GM18505 (cell line): Measurements from ENCODE around the gene PSMC3IP.
A peak's percentile ranks its signal among the peaks of the same experiment; 100 is the strongest.

Experiments used
- ATAC-seq: cut with Tn5 transposase; IDR thresholded peaks from one replicate; pipeline ENCODE4 v1.9.1; 2021; ENCODE audit not compliant: unreplicated experiment
- POLR2A ChIP-seq: IDR thresholded peaks from 4 replicates; pipeline ENCODE4 v1.6.1; 2011; ENCODE audit warnings: borderline replicate concordance; ENCODE audit not compliant: insufficient read depth, insufficient read length; ENCODE audit errors: extremely low read depth

Gene PSMC3IP

DNA sequence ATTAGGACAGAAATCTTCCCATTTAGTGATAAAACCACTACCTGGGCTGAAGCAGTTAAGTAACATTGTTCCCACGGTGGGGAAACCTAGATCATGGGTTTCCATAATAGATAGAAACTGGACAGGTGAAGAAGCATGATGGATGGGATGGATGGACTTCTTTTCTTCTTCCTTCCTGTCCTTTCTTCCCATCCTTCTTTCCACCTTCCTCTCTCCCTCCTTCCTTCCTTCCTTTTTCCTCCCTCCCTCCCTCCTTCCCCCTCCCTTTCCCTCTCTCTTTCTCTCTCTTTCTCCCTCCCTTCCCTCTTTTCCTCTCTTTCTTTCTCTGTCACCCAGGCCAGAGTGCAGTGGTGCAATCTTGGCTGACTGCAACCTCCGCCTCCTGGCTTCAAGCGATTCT, 3.1 kb downstream of the PSMC3IP start:
- no peak for ATAC-seq
- TF ChIP-seq POLR2A, result no peak

DNA sequence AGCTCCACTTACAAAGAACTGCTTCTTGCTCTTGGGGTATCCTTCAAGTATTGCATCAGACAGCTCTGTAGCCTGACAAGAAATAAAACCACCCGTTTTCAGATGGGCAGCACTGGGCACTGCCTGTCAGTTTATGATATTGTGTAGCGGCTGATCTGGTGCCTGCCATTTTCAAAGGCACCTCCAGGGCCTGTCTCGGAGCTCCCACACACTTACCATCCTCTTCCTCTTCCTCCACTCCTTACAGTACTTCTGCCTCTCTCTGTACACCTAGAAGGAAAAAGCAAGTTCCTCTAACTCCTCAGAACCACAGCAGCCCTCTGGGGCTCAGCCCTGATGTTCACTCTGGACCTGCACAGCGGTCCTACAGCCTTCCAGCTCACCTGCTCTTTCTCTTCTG, 4.4 kb downstream of the PSMC3IP start:
- no peak for TF ChIP-seq POLR2A
- no peak for ATAC-seq

DNA sequence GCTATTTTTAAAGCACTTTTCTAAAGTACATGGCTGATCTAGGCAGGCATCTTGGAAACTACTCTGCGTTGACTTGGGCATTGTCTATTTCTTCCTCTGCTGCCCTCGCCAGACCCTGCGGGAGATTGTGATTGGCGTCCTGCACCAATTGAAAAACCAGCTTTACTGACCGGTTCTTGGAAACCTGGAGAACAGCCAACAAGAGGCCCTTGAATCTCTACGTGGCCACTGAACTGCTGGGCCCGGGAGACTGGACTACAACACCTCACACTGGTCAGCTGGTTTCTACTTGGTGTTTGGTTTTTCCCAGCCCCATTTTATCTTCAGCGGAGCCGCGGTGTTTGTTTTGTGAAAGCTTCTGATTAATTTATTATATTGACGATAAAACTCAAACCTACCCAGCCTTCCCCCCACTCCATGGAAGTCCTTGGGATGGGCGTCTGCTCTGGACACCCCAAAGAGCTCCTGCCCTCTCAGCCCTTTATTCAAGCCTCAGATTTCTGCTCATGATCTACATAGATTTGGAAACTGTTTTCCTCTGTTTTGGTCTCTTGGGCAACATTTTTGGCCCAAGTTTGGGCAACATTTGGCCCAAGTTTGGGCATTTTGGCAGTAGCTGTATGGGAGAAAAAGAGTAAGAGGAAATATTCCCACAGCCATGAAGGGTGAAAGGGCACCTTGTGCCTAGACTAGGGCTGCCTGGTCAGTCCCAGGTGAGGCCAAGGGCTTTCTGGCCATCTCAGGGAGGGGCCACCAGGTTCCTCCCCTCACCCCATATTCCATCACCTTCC, 5.9 kb downstream of the PSMC3IP start:
- ATAC-seq, result no peak
- TF ChIP-seq POLR2A, result no peak

DNA sequence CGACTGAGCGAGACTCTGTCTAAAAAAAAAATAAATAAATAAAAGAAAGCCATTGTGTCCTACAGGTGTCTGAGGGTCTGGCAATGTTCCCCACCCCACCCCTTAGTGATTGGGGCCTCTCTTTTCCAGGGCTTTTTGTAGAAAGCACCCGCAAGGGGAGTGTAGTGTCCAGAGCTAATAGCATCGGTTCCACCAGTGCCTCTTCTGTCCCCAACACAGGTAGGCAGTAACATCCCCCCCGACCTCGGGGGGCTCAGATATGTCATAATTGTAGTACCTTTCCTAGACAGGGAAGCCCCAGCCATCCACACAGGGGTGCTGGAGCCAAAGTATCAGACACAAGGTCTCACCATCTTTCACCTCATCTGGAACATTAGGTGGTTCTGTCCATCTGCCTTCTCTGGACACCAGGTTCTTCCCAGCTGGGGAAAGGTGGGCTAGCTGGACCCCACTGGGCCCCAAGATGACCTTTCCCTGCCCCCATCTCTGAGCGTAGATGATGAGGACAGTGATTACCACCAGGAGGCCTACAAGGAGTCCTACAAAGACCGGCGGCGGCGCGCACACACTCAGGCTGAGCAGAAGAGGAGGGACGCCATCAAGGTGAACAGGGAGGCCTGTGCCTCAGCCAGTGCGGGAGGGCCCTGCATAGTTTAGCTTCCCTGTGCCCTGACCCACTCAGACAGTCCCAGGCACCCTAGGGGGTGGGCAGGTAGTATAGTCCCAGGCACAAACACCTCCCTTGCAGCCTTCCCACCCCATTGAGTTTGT, 9.0 kb downstream of the PSMC3IP start:
- no peak for TF ChIP-seq POLR2A
- ATAC-seq, result no peak

DNA sequence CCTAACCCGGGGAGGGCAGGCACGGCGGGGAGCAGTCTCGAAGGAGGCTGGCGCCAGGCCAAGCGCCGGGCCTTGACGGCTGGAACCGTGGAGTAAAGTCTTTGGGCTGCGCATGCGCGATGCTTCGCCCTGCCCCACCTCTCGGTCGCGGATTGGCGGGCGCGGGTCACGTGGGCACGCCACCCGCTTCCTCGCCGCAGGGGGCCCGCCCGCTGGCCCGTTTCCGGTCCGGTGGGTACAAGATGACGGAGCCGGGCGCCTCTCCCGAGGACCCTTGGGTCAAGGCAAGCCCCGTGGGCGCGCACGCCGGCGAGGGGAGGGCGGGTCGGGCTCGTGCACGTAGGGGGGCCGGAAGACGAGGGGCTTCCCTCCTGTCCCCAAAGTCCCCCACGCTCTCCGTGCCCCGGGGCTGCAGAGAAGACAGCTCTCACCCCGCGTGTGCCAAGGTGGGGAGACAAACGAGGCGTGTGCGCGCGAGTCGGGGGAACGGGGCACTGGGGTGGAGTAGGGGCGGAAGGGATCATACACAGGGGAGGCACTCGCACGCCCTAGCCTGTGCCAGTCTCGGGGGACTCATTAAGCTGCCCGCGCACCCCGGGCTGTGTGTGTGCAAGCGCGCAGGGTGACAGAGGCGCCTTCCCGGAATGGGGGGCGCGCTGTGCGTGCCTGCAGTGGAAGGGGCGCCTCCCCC, 10.5 kb downstream of the PSMC3IP start, which contains the start of gene MLX:
Gene MLX (plus strand): TSS at position 218 of the 691 bp plus-strand sequence. CDS start 25 bp downstream, at position 243.
- peak; percentile 51 for TF ChIP-seq POLR2A
- peak; percentile 52 for ATAC-seq

DNA sequence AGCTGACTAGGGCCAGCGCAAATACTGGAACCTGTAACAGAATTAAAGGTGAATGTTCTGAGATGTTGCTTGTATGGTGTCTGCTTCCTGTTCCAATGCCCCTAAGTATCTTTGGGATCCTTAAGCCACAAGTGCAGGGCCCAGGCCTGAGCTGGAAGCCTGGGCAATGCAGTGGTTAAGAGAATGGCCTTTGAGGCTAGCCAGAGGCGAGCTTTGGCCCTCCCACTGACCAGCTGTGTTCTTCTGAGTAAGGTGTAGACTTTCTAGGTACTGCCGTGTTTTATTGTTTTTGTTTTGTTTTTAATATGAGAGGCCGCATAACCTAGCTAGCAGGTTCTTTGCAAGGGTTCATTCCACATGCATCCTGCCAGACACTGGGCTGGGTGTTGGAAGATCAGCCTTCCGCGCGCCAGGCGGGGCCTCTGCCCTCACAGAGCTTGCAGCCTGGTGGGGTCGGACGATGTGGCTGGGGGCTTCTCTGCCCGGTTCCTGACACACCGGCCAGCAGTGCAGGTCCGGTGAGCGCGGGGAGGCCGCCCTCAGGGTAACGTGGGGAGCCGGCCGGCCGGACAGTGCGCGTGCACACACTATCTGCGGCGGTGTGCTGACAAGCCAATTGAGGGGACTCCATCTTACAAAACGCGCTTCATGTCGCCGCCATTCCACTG, 11.2 kb downstream of the PSMC3IP start:
- TF ChIP-seq POLR2A, result no peak
- ATAC-seq, result peak; percentile 9

DNA sequence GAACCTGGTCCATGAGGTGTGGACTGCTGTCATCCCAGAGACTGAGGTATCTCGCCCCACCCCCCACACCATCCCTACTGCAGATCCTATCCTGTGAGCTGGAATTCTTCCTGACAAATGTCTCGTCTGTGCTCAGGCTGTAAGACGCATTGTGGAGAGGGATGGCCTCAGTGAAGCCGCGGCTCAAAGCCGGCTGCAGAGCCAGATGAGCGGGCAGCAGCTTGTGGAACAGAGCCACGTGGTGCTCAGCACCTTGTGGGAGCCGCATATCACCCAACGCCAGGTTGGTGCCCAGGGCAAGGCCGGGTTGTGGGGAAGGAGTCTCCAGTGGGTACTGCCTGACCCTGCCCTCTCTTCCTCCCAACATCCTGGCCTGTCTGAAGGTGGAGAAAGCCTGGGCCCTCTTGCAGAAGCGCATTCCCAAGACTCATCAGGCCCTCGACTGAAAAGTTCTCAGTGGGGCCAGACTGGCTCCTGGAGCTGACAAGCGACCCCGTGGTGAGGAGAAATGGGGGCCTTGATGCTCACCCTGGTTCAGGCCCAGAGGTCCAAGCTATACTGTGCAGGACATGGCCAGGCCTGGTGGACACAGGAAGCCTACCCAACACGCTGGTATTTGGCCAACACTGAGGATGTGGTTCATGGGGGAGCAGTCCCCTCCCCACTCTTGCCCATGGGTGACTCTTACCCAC, 11.9 kb downstream of the PSMC3IP start:
- no peak for TF ChIP-seq POLR2A
- no peak for ATAC-seq

DNA sequence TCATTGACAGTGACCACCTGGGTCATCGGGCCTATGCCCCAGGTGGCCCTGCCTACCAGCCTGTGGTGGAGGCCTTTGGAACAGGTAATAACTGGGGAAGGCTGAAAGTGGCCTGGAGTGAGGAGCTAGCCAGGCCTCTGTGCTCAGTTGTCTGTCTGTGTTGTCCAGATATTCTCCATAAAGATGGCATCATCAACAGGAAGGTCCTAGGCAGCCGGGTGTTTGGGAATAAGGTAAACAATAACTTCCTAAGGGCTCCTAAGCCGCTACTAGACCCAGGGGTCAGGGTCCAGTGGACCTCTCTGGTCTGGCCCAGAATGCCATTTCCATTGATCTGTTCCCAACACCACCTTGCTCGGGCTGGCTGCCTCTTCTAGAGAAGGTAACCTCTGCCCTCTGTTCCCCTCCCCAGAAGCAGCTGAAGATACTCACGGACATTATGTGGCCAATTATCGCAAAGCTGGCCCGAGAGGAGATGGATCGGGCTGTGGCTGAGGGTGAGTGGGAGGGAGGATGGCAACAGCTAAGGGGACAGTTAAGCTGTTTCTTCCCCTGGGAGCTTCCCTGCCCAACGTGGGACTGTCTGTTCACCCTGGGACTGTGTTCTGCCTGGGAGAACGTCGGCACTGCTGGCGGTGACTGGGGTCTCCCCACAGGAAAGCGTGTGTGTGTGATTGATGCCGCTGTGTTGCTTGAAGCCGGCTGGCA, 12.6 kb downstream of the PSMC3IP start:
- no peak for TF ChIP-seq POLR2A
- no peak for ATAC-seq

DNA sequence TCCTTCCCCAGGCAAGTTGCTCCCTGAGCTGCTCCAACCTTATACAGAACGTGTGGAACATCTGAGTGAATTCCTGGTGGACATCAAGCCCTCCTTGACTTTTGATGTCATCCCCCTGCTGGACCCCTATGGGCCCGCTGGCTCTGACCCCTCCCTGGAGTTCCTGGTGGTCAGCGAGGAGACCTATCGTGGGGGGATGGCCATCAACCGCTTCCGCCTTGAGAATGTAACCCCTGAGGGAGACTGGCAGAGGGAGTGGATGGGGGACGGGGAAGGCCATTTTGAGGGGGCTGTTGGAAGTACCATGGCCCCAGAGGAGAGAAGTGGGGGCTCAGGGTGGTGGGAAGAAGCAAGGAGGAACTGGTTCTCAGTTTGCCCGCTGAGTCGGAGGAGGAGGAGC, 13.6 kb downstream of the PSMC3IP start:
- no peak for TF ChIP-seq POLR2A
- no peak for ATAC-seq

DNA sequence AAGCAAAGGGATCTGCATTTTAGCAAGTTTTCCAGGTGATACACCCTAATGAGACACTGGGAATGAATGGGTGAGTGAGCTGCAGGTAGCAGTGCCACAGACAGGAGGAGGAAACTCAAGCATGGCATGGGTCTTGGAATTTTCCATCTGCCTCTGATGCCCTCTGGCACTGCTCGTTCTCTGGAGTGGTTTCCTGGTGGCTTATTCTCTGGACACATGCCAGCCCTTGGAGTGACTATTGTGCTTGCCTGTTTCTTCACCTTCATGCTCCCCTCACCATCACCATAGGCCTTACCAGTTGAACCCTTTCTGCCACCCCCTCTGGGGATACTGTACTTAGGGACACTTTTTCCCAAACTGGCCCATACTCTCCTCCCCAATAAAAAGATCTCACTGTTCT, 14.0 kb downstream of the PSMC3IP start:
- no peak for TF ChIP-seq POLR2A
- no peak for ATAC-seq

DNA sequence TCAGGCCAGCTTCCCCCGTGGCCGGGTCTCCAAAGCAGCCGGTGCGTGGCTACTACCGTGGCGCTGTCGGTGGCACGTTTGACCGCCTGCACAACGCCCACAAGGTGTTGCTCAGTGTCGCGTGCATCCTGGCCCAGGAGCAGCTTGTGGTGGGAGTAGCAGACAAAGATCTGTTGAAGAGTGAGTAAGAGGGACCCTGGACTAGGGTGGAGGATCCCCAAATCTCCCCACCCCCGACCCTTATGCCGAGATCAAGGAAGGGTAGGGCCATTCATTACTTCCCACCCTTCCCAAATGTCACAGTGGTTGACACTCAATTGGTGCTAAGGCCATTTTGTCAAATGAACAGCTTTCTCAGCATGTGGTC, 14.4 kb downstream of the PSMC3IP start:
- TF ChIP-seq POLR2A, result no peak
- ATAC-seq, result no peak
